GM23338 (cell line): Measurements from ENCODE around the gene ZNF283.
"Not testable (repeated sequence)": the region's sequence is repeated elsewhere in the genome, so short reads cannot be mapped to it uniquely, and the experiment has no call there.

Experiments used
- CREB1 ChIP-seq: fragments of 250-450 bp; sonication (Bioruptor Pico); IDR thresholded peaks from 2 replicates; pipeline ENCODE4 v1.5.0; 2020; ENCODE audit warnings: low read depth, mild to moderate bottlenecking, moderate library complexity
- EZH2 ChIP-seq: fragments of 200-600 bp; sonication (generic); IDR thresholded peaks from one replicate; pipeline ENCODE4 v1.8.0; 2017; ENCODE audit warnings: antibody characterized with exemption, mild to moderate bottlenecking, low read depth; ENCODE audit not compliant: unreplicated experiment
- EZH2phosphoT487 ChIP-seq: fragments of 200-600 bp; sonication (generic); IDR thresholded peaks from one replicate; pipeline ENCODE4 v1.8.1; 2018; ENCODE audit warnings: antibody characterized with exemption; ENCODE audit not compliant: unreplicated experiment
- JUNB ChIP-seq: IDR thresholded peaks from one replicate; pipeline ENCODE4 v1.6.1; 2016; ENCODE audit warnings: antibody characterized with exemption; ENCODE audit not compliant: unreplicated experiment
- NANOG ChIP-seq: IDR thresholded peaks from 2 replicates; pipeline ENCODE4 v1.6.1; 2016; ENCODE audit warnings: antibody characterized with exemption, borderline replicate concordance
- POLR2AphosphoS5 ChIP-seq: IDR thresholded peaks from 2 replicates; pipeline ENCODE4 v1.6.1; 2016; ENCODE audit warnings: antibody characterized with exemption, low read depth
- STAT1 ChIP-seq: IDR thresholded peaks from one replicate; pipeline ENCODE4 v1.6.1; 2016; ENCODE audit warnings: antibody characterized with exemption; ENCODE audit not compliant: unreplicated experiment
- ZNF114 ChIP-seq: fragments of 250-450 bp; sonication (Bioruptor Pico); IDR thresholded peaks from 2 replicates; pipeline ENCODE4 v1.5.0; 2020; ENCODE audit warnings: mild to moderate bottlenecking, moderate library complexity
- ZNF331 ChIP-seq: fragments of 250-450 bp; sonication (Bioruptor Pico); IDR thresholded peaks from 2 replicates; pipeline ENCODE4 v1.5.0; 2020; ENCODE audit warnings: low read depth, mild to moderate bottlenecking, moderate library complexity
- TF ChIP-seq, protein P1 (sequence below), 2 experiments: fragments of 200-600 bp in 1 of 2; sonication (generic) in 1 of 2; conservative IDR thresholded peaks; 2 replicates each; pipeline versions ENCODE4 v1.5.1 to v1.6.1; 2016 to 2017; ENCODE audit warnings: antibody characterized with exemption in 2 of 2, low read depth in 2 of 2, mild to moderate bottlenecking in 2 of 2, moderate library complexity in 1 of 2
- TF ChIP-seq, protein P2 (sequence below): IDR thresholded peaks from 2 replicates; pipeline ENCODE4 v1.6.1; 2016; ENCODE audit warnings: antibody characterized with exemption
- TF ChIP-seq, protein P3 (sequence below): IDR thresholded peaks from one replicate; pipeline ENCODE4 v1.6.1; 2018; ENCODE audit warnings: antibody characterized with exemption; ENCODE audit not compliant: unreplicated experiment
- TF ChIP-seq, protein P4 (sequence below): fragments of 250-450 bp; sonication (Bioruptor Pico); IDR thresholded peaks from 2 replicates; pipeline ENCODE4 v1.5.0; 2020; ENCODE audit warnings: mild to moderate bottlenecking, moderate library complexity

DNA sequence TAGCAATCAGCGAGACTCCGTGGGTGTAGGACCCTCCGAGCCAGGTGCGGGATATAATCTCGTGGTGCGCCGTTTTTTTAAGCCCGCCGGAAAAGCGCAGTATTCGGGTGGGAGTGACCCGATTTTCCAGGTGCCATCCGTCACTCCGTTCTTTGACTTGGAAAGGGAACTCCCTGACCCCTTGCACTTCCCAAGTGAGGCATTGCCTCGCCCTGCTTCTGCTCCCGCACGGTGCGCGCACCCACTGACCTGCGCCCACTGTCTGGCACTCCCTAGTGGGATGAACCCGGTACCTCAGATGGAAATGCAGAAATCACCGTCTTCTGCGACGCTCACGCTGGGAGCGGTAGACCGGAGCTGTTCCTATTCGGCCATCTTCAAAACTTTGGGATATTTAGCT is 39.8 kb downstream of the ZNF283 start:
- TF ChIP-seq, protein P1, sequence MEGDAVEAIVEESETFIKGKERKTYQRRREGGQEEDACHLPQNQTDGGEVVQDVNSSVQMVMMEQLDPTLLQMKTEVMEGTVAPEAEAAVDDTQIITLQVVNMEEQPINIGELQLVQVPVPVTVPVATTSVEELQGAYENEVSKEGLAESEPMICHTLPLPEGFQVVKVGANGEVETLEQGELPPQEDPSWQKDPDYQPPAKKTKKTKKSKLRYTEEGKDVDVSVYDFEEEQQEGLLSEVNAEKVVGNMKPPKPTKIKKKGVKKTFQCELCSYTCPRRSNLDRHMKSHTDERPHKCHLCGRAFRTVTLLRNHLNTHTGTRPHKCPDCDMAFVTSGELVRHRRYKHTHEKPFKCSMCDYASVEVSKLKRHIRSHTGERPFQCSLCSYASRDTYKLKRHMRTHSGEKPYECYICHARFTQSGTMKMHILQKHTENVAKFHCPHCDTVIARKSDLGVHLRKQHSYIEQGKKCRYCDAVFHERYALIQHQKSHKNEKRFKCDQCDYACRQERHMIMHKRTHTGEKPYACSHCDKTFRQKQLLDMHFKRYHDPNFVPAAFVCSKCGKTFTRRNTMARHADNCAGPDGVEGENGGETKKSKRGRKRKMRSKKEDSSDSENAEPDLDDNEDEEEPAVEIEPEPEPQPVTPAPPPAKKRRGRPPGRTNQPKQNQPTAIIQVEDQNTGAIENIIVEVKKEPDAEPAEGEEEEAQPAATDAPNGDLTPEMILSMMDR (conservative IDR thresholded peaks at IDR 0.05; ENCODE audit: low read depth in 2 of 2): not testable (repeated sequence)
- TF ChIP-seq CREB1 (CRISPR knock-in tag); EZH2phosphoT487; POLR2AphosphoS5; EZH2; NANOG; JUNB; STAT1; ZNF114 (CRISPR knock-in tag); ZNF331: not testable (repeated sequence)
- TF ChIP-seq, protein P2, sequence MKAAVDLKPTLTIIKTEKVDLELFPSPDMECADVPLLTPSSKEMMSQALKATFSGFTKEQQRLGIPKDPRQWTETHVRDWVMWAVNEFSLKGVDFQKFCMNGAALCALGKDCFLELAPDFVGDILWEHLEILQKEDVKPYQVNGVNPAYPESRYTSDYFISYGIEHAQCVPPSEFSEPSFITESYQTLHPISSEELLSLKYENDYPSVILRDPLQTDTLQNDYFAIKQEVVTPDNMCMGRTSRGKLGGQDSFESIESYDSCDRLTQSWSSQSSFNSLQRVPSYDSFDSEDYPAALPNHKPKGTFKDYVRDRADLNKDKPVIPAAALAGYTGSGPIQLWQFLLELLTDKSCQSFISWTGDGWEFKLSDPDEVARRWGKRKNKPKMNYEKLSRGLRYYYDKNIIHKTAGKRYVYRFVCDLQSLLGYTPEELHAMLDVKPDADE: not testable (repeated sequence)
- TF ChIP-seq, protein P3, sequence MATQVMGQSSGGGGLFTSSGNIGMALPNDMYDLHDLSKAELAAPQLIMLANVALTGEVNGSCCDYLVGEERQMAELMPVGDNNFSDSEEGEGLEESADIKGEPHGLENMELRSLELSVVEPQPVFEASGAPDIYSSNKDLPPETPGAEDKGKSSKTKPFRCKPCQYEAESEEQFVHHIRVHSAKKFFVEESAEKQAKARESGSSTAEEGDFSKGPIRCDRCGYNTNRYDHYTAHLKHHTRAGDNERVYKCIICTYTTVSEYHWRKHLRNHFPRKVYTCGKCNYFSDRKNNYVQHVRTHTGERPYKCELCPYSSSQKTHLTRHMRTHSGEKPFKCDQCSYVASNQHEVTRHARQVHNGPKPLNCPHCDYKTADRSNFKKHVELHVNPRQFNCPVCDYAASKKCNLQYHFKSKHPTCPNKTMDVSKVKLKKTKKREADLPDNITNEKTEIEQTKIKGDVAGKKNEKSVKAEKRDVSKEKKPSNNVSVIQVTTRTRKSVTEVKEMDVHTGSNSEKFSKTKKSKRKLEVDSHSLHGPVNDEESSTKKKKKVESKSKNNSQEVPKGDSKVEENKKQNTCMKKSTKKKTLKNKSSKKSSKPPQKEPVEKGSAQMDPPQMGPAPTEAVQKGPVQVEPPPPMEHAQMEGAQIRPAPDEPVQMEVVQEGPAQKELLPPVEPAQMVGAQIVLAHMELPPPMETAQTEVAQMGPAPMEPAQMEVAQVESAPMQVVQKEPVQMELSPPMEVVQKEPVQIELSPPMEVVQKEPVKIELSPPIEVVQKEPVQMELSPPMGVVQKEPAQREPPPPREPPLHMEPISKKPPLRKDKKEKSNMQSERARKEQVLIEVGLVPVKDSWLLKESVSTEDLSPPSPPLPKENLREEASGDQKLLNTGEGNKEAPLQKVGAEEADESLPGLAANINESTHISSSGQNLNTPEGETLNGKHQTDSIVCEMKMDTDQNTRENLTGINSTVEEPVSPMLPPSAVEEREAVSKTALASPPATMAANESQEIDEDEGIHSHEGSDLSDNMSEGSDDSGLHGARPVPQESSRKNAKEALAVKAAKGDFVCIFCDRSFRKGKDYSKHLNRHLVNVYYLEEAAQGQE: not testable (repeated sequence)
- TF ChIP-seq, protein P4, sequence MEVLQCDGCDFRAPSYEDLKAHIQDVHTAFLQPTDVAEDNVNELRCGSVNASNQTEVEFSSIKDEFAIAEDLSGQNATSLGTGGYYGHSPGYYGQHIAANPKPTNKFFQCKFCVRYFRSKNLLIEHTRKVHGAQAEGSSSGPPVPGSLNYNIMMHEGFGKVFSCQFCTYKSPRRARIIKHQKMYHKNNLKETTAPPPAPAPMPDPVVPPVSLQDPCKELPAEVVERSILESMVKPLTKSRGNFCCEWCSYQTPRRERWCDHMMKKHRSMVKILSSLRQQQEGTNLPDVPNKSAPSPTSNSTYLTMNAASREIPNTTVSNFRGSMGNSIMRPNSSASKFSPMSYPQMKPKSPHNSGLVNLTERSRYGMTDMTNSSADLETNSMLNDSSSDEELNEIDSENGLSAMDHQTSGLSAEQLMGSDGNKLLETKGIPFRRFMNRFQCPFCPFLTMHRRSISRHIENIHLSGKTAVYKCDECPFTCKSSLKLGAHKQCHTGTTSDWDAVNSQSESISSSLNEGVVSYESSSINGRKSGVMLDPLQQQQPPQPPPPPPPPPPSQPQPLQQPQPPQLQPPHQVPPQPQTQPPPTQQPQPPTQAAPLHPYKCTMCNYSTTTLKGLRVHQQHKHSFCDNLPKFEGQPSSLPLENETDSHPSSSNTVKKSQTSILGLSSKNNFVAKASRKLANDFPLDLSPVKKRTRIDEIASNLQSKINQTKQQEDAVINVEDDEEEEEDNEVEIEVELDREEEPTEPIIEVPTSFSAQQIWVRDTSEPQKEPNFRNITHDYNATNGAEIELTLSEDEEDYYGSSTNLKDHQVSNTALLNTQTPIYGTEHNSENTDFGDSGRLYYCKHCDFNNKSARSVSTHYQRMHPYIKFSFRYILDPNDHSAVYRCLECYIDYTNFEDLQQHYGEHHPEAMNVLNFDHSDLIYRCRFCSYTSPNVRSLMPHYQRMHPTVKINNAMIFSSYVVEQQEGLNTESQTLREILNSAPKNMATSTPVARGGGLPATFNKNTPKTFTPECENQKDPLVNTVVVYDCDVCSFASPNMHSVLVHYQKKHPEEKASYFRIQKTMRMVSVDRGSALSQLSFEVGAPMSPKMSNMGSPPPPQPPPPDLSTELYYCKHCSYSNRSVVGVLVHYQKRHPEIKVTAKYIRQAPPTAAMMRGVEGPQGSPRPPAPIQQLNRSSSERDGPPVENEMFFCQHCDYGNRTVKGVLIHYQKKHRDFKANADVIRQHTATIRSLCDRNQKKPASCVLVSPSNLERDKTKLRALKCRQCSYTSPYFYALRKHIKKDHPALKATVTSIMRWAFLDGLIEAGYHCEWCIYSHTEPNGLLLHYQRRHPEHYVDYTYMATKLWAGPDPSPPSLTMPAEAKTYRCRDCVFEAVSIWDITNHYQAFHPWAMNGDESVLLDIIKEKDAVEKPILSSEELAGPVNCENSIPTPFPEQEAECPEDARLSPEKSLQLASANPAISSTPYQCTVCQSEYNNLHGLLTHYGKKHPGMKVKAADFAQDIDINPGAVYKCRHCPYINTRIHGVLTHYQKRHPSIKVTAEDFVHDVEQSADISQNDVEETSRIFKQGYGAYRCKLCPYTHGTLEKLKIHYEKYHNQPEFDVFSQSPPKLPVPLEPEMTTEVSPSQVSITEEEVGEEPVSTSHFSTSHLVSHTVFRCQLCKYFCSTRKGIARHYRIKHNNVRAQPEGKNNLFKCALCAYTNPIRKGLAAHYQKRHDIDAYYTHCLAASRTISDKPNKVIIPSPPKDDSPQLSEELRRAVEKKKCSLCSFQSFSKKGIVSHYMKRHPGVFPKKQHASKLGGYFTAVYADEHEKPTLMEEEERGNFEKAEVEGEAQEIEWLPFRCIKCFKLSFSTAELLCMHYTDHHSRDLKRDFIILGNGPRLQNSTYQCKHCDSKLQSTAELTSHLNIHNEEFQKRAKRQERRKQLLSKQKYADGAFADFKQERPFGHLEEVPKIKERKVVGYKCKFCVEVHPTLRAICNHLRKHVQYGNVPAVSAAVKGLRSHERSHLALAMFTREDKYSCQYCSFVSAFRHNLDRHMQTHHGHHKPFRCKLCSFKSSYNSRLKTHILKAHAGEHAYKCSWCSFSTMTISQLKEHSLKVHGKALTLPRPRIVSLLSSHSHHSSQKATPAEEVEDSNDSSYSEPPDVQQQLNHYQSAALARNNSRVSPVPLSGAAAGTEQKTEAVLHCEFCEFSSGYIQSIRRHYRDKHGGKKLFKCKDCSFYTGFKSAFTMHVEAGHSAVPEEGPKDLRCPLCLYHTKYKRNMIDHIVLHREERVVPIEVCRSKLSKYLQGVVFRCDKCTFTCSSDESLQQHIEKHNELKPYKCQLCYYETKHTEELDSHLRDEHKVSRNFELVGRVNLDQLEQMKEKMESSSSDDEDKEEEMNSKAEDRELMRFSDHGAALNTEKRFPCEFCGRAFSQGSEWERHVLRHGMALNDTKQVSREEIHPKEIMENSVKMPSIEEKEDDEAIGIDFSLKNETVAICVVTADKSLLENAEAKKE (CRISPR knock-in tag): not testable (repeated sequence)
